Tibial nerve (tissue), 3 donors: ENCODE data around the gene PTPRG.

Source experiments
- CTCF ChIP-seq, 5 experiments: fragments of 200-600 bp in 3 of 5; fragments of 450-650 bp in 2 of 5; sonication (generic) in 3 of 5; IDR thresholded peaks; one replicate each; pipeline ENCODE4 v1.5.1; 2016 to 2019; ENCODE audit warnings: antibody characterized with exemption in 5 of 5, mild to moderate bottlenecking in 3 of 5, moderate library complexity in 2 of 5
- POLR2A ChIP-seq, 2 donors: fragments of 450-650 bp; IDR thresholded peaks; one replicate each; pipeline ENCODE4 v1.6.1; 2017; ENCODE audit warnings: antibody characterized with exemption in 2 of 2, mild to moderate bottlenecking in 2 of 2, moderate library complexity in 2 of 2

DNA sequence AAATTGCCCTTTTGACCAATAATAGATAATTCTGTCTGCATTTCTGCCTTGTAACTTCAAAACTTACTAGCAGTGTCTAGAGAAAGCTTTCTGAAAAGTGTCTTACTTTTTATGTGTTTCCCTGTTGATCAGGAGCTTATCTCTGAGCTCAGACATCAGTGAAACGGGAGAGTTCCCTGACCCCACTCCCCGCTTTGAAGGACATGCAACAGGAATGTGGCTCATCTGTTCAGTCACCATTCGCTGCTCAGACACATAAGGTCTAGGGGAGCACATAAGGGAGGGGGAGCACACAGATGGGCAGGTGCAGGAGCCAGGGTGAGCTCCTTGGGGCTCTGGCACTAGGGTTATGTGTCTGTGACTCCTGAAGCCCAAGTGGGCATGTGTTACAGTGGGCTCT lies 607.0 kb downstream of the PTPRG start:
- TF ChIP-seq CTCF (IDR thresholded peaks at IDR 0.05), result no peak
- no peak for TF ChIP-seq POLR2A (IDR thresholded peaks at IDR 0.05)
